ENCODE measurements around the gene CHRDL2.

Gene CHRDL2

GRCh38 chr11:74680703-74681531, 50.3 kb downstream of the CHRDL2 start:
- no peak overlapping the region for H3K27ac ChIP-seq (ENCODE audit: low read length)
- no peaks in the 10 kb centered on the region for H3K36me3 ChIP-seq (ENCODE audit: insufficient read depth, low read depth, low read length)
- peaks cover 27% of the 10 kb centered on the region for H3K27me3 ChIP-seq (ENCODE audit: insufficient read depth, low read length)
- H3K4me1 ChIP-seq (ENCODE audit: insufficient read depth, low read length) = no peaks in the 10 kb centered on the region
- no peaks in the 10 kb centered on the region for H3K9me3 ChIP-seq (ENCODE audit: insufficient read depth, low read depth, low read length)
- H3K9ac ChIP-seq (ENCODE audit: low read depth, low read length) = no peak overlapping the region
- no peak overlapping the region for H3K4me3 ChIP-seq (ENCODE audit: low read length)

GRCh38 chr11:74680035-74680671, 51.1 kb downstream of the CHRDL2 start:
- Histone ChIP-seq H3K27ac (ENCODE audit: low read length) (no peak overlapping the region), H3K9ac (ENCODE audit: low read depth, low read length) (no peak overlapping the region), H3K27me3 (ENCODE audit: insufficient read depth, low read length) (peaks cover 27% of the 10 kb centered on the region), H3K36me3 (ENCODE audit: insufficient read depth, low read depth, low read length) (no peaks in the 10 kb centered on the region), H3K9me3 (ENCODE audit: insufficient read depth, low read depth, low read length) (no peaks in the 10 kb centered on the region), H3K4me1 (ENCODE audit: insufficient read depth, low read length) (no peaks in the 10 kb centered on the region), H3K4me3 (ENCODE audit: low read length) (no peak overlapping the region)

- H3K9me3 ChIP-seq (ENCODE audit: insufficient read depth, low read depth, low read length) = no peaks in the 10 kb centered on the region
- H3K27me3 ChIP-seq (ENCODE audit: insufficient read depth, low read length) = peaks cover 24% of the 10 kb centered on the region
- no peak overlapping the region for H3K27ac ChIP-seq (ENCODE audit: low read length)
- H3K9ac ChIP-seq (ENCODE audit: low read depth, low read length) = no peak overlapping the region
- no peaks in the 10 kb centered on the region for H3K36me3 ChIP-seq (ENCODE audit: insufficient read depth, low read depth, low read length)
- no peak overlapping the region for H3K4me3 ChIP-seq (ENCODE audit: low read length)
- H3K4me1 ChIP-seq (ENCODE audit: insufficient read depth, low read length) = no peaks in the 10 kb centered on the region
Observed at GRCh38 chr11:74679513-74679865, 51.7 kb downstream of the CHRDL2 start.

- Histone ChIP-seq H3K4me1 (ENCODE audit: insufficient read depth, low read length) (no peaks in the 10 kb centered on the region), H3K4me3 (ENCODE audit: low read length) (no peak overlapping the region), H3K27me3 (ENCODE audit: insufficient read depth, low read length) (peaks cover 17% of the 10 kb centered on the region), H3K9ac (ENCODE audit: low read depth, low read length) (no peak overlapping the region), H3K27ac (ENCODE audit: low read length) (no peak overlapping the region), H3K36me3 (ENCODE audit: insufficient read depth, low read depth, low read length) (no peaks in the 10 kb centered on the region), H3K9me3 (ENCODE audit: insufficient read depth, low read depth, low read length) (no peaks in the 10 kb centered on the region)
Observed at GRCh38 chr11:74678591-74679512, 52.4 kb downstream of the CHRDL2 start.

- H3K9ac ChIP-seq (ENCODE audit: low read depth, low read length) = no peak overlapping the region
- no peaks in the 10 kb centered on the region; the same call in 1 of the 2 replicates for H3K4me1 ChIP-seq (ENCODE audit: insufficient read depth, low read length)
- no peaks in the 10 kb centered on the region for H3K36me3 ChIP-seq (ENCODE audit: insufficient read depth, low read depth, low read length)
- no peaks in the 10 kb centered on the region for H3K9me3 ChIP-seq (ENCODE audit: insufficient read depth, low read depth, low read length)
- no peak overlapping the region for H3K27ac ChIP-seq (ENCODE audit: low read length)
- H3K27me3 ChIP-seq (ENCODE audit: insufficient read depth, low read length) = peaks cover 12% of the 10 kb centered on the region
- H3K4me3 ChIP-seq (ENCODE audit: low read length) = no peak overlapping the region
Observed at GRCh38 chr11:74678041-74678440, 53.2 kb downstream of the CHRDL2 start.

- Histone ChIP-seq H3K9me3 (ENCODE audit: insufficient read depth, low read depth, low read length) (no peaks in the 10 kb centered on the region), H3K4me1 (ENCODE audit: insufficient read depth, low read length) (no peaks in the 10 kb centered on the region; the same call in 1 of the 2 replicates), H3K4me3 (ENCODE audit: low read length) (no peak overlapping the region), H3K27me3 (ENCODE audit: insufficient read depth, low read length) (peaks cover 3% of the 10 kb centered on the region; the same call in 1 of the 2 replicates), H3K36me3 (ENCODE audit: insufficient read depth, low read depth, low read length) (no peaks in the 10 kb centered on the region), H3K27ac (ENCODE audit: low read length) (no peak overlapping the region), H3K9ac (ENCODE audit: low read depth, low read length) (no peak overlapping the region)
Observed at GRCh38 chr11:74677131-74677530, 54.1 kb downstream of the CHRDL2 start.

GRCh38 chr11:74676596-74676995, 54.6 kb downstream of the CHRDL2 start:
- no peak overlapping the region for H3K4me3 ChIP-seq (ENCODE audit: low read length)
- H3K27ac ChIP-seq (ENCODE audit: low read length) = no peak overlapping the region
- H3K9me3 ChIP-seq (ENCODE audit: insufficient read depth, low read depth, low read length) = no peaks in the 10 kb centered on the region
- no peak overlapping the region for H3K9ac ChIP-seq (ENCODE audit: low read depth, low read length)
- H3K36me3 ChIP-seq (ENCODE audit: insufficient read depth, low read depth, low read length) = no peaks in the 10 kb centered on the region
- H3K27me3 ChIP-seq (ENCODE audit: insufficient read depth, low read length) = no peaks in the 10 kb centered on the region
- H3K4me1 ChIP-seq (ENCODE audit: insufficient read depth, low read length) = no peaks in the 10 kb centered on the region; the same call in 1 of the 2 replicates

GRCh38 chr11:74675761-74676160, 55.5 kb downstream of the CHRDL2 start:
- Histone ChIP-seq H3K9ac (ENCODE audit: low read depth, low read length) (no peak overlapping the region), H3K4me1 (ENCODE audit: insufficient read depth, low read length) (no peaks in the 10 kb centered on the region; the same call in 1 of the 2 replicates), H3K9me3 (ENCODE audit: insufficient read depth, low read depth, low read length) (no peaks in the 10 kb centered on the region), H3K36me3 (ENCODE audit: insufficient read depth, low read depth, low read length) (no peaks in the 10 kb centered on the region), H3K27me3 (ENCODE audit: insufficient read depth, low read length) (no peaks in the 10 kb centered on the region), H3K27ac (ENCODE audit: low read length) (no peak overlapping the region), H3K4me3 (ENCODE audit: low read length) (no peak overlapping the region)

GRCh38 chr11:74673693-74674360, 57.4 kb downstream of the CHRDL2 start:
- H3K27ac ChIP-seq (ENCODE audit: low read length) = no peak overlapping the region
- H3K4me3 ChIP-seq (ENCODE audit: low read length) = no peak overlapping the region

GRCh38 chr11:74672956-74673692, 58.1 kb downstream of the CHRDL2 start:
- Histone ChIP-seq H3K36me3 (ENCODE audit: insufficient read depth, low read depth, low read length) (no peaks in the 10 kb centered on the region), H3K27me3 (ENCODE audit: insufficient read depth, low read length) (no peaks in the 10 kb centered on the region), H3K9ac (ENCODE audit: low read depth, low read length) (no peak overlapping the region), H3K4me3 (ENCODE audit: low read length) (no peak overlapping the region), H3K4me1 (ENCODE audit: insufficient read depth, low read length) (no peaks in the 10 kb centered on the region; the same call in 1 of the 2 replicates), H3K9me3 (ENCODE audit: insufficient read depth, low read depth, low read length) (no peaks in the 10 kb centered on the region), H3K27ac (ENCODE audit: low read length) (no peak overlapping the region)

More at GRCh38 chr11:74673693-74674360, 57.4 kb downstream of the CHRDL2 start:
- Histone ChIP-seq H3K9ac (ENCODE audit: low read depth, low read length) (no peak overlapping the region), H3K27me3 (ENCODE audit: insufficient read depth, low read length) (no peaks in the 10 kb centered on the region), H3K36me3 (ENCODE audit: insufficient read depth, low read depth, low read length) (no peaks in the 10 kb centered on the region), H3K4me1 (ENCODE audit: insufficient read depth, low read length) (no peaks in the 10 kb centered on the region; the same call in 1 of the 2 replicates), H3K9me3 (ENCODE audit: insufficient read depth, low read depth, low read length) (no peaks in the 10 kb centered on the region)
